GM12878 (cell line): ENCODE measurements around the gene AFG1L. TPM values are rescaled to one million over a fixed set of nuclear protein-coding genes. Genes with fewer than 3 reads are reported as not detected.
A peak's percentile ranks its signal among the peaks of the same experiment; 100 is the strongest.

ENCODE experiments used
- ATAC-seq: fragments of 200-7000 bp; cut with Tn5 transposase; 3 replicates; pipeline ENCODE4 v1.9.1; 2020; ENCODE audit warnings: mild to moderate bottlenecking, moderate library complexity
- BruUV-seq: library from RNA; stranded (reverse); fragments of 400-500 nt; replicated peaks from 2 replicates; lab custom pipeline; 2021; lab: Mats Ljungman, UMichigan
- CTCF ChIA-PET: fragments of 300-600 bp; sonication (Branson Sonifier 250); formaldehyde crosslinking; extraction: SDS; loops from one replicate; lab custom pipeline; 2021; ENCODE audit warnings: inconsistent platforms; lab: Yijun Ruan, JAX
- POLR2A ChIA-PET: fragments of 350-600 bp; formaldehyde crosslinking; extraction: SDS; loops from one replicate; lab custom pipeline; 2021; ENCODE audit warnings: inconsistent platforms; lab: Charles Lee
- RAD21 ChIA-PET: fragments of 300-600 bp; sonication (Branson Sonifier 250); formaldehyde crosslinking; loops from one replicate; lab custom pipeline; 2023; ENCODE audit warnings: antibody characterized with exemption; ENCODE audit not compliant: unreplicated experiment; lab: Charles Lee
- SMC1A ChIA-PET: fragments of 300-600 bp; sonication (Branson Sonifier 250); formaldehyde crosslinking; loops from one replicate; lab custom pipeline; 2023; ENCODE audit not compliant: unreplicated experiment, uncharacterized antibody; lab: Charles Lee
- DNase-seq: peaks from one replicate; pipeline ENCODE4 v3.0.0-alpha.2; 2011; ENCODE audit warnings: low read depth, low spot score
- FAIRE-seq: peaks from 3 replicates; lab custom pipeline; 2011; peaks lifted over from hg19 to GRCh38; lab: Jason Lieb, UNC
- H2AFZ ChIP-seq: 2 replicates; pipeline ENCODE4 v1.6.0; 2011; ENCODE audit warnings: low read depth, low read length, control low read depth; ENCODE audit not compliant: control insufficient read depth
- H3K27ac ChIP-seq: 2 replicates; pipeline ENCODE4 v1.5.1; 2011; ENCODE audit warnings: control low read depth; ENCODE audit not compliant: control insufficient read depth, insufficient read depth
- H3K27me3 ChIP-seq, 2 experiments: replicated peaks in 1 of 2; 2 replicates each; pipeline versions ENCODE4 v1.6.0 to v1.6.1; 2011; ENCODE audit warnings: low read length in 1 of 2; ENCODE audit not compliant: control insufficient read depth in 2 of 2, insufficient read depth in 2 of 2
- H3K36me3 ChIP-seq, 2 experiments: 2 replicates each; pipeline ENCODE4 v1.5.1; 2011; ENCODE audit warnings: low read length in 1 of 2; ENCODE audit not compliant: control insufficient read depth in 2 of 2, insufficient read depth in 2 of 2
- H3K4me1 ChIP-seq: 2 replicates; pipeline ENCODE4 v1.6.1; 2011; ENCODE audit warnings: mild to moderate bottlenecking, low read length, moderate library complexity, mixed read lengths; ENCODE audit not compliant: control insufficient read depth, insufficient read depth
- H3K4me2 ChIP-seq: 2 replicates; pipeline ENCODE4 v1.6.0; 2011; ENCODE audit warnings: control low read depth; ENCODE audit not compliant: control insufficient read depth, insufficient read depth
- H3K4me3 ChIP-seq: fragments of 200-600 bp; sonication (generic); 2 replicates; pipeline ENCODE4 v1.5.1; 2016
- H3K79me2 ChIP-seq: 2 replicates; pipeline ENCODE4 v1.6.0; 2011; ENCODE audit warnings: low read length; ENCODE audit not compliant: control insufficient read depth, insufficient read depth
- H3K9ac ChIP-seq: 2 replicates; pipeline ENCODE4 v1.8.0; 2011; ENCODE audit warnings: low read length, control low read depth, mixed read lengths; ENCODE audit not compliant: control insufficient read depth, insufficient read depth
- H3K9me3 ChIP-seq: replicated peaks from 3 replicates; pipeline ENCODE4 v1.5.1; 2011; ENCODE audit warnings: mild to moderate bottlenecking, low read length; ENCODE audit not compliant: control insufficient read depth, insufficient read depth
- H4K20me1 ChIP-seq: 2 replicates; pipeline ENCODE4 v1.6.0; 2011; ENCODE audit not compliant: control insufficient read depth, insufficient read depth
- BRCA1 ChIP-seq: IDR thresholded peaks from 2 replicates; pipeline ENCODE4 v1.6.1; 2011; ENCODE audit warnings: low read depth, low read length, improper control_type of control experiment
- CBX5 ChIP-seq: sonication (generic); IDR thresholded peaks from 2 replicates; pipeline ENCODE4 v1.6.1; 2016; ENCODE audit warnings: low read depth, moderate library complexity, mild to moderate bottlenecking, inconsistent platforms
- MEF2A ChIP-seq: IDR thresholded peaks from 2 replicates; pipeline ENCODE4 v1.6.1; 2011; ENCODE audit warnings: low read depth, mild to moderate bottlenecking, low read length, moderate library complexity; ENCODE audit not compliant: insufficient read depth
- MLLT1 ChIP-seq: fragments of 450-650 bp; IDR thresholded peaks from 2 replicates; pipeline ENCODE4 v1.6.1; 2016; ENCODE audit warnings: mild to moderate bottlenecking
- NBN ChIP-seq: fragments of 450-650 bp; IDR thresholded peaks from 2 replicates; pipeline ENCODE4 v1.6.1; 2016
- SKIL ChIP-seq: fragments of 450-650 bp; IDR thresholded peaks from 2 replicates; pipeline ENCODE4 v1.6.1; 2017; ENCODE audit warnings: mild to moderate bottlenecking, low read depth, inconsistent platforms; ENCODE audit not compliant: poor library complexity, severe bottlenecking
- TCF3 ChIP-seq: IDR thresholded peaks from 2 replicates; pipeline ENCODE4 v1.6.1; 2012; ENCODE audit warnings: low read depth, mild to moderate bottlenecking, low read length, borderline replicate concordance; ENCODE audit not compliant: insufficient read depth
- ZNF24 ChIP-seq: fragments of 450-650 bp; IDR thresholded peaks from 2 replicates; pipeline ENCODE4 v1.6.1; 2017; ENCODE audit warnings: antibody characterized with exemption, mild to moderate bottlenecking
- ZZZ3 ChIP-seq: IDR thresholded peaks from 2 replicates; pipeline ENCODE4 v1.6.1; 2011; ENCODE audit warnings: low read depth; ENCODE audit not compliant: control insufficient read depth, insufficient read length
- WGBS: methylation state at CpG from one replicate; pipeline ENCODE4 v1.1.6; 2016; ENCODE audit warnings: low lambda C conversion rate; ENCODE audit not compliant: insufficient replicate concordance, insufficient coverage; ENCODE audit errors: missing lambda C conversion rate; 5-methylcytosine and 5-hydroxymethylcytosine counted together
- in situ Hi-C: fragments of 300-500 bp; cut with MboI; formaldehyde crosslinking; loops from 9 replicates; pipeline ENCODE4 v1.14.3; 2018; ENCODE audit warnings: mixed read lengths
- intact Hi-C: fragments of 100-400 bp; cut with micrococcal nuclease; formaldehyde crosslinking; loops from one replicate; pipeline ENCODE4 v1.14.2; 2022; ENCODE audit not compliant: unreplicated experiment
- polyA plus RNA-seq, 11 experiments: library from polyadenylated mRNA; depleted of rRNA in 4 of 11; unstranded in 6 of 11; stranded (reverse) in 5 of 11; fragments of >200 nt; fragmentation: Nextera tagmentation in 4 of 11; fragmentation: Illumina TruSeq in 1 of 11; extraction: Ambion mirVana in 4 of 11; extraction: Trizol in 1 of 11; gene quantifications; 1 replicate in 1 of 11; 2 replicates in 10 of 11; pipeline versions ENCODE4 v1.2.1 to v1.2.3, GENCODE V29; 2011 to 2016; ENCODE audit warnings: inconsistent platforms in 2 of 11, missing spikeins in 2 of 11, low read depth in 1 of 11
- total RNA-seq, 4 experiments: library from RNA; depleted of rRNA in 3 of 4; stranded (reverse); fragments of >200 nt in 3 of 4; fragmentation: Illumina TruSeq in 1 of 4; extraction: Trizol in 1 of 4; gene quantifications; 2 replicates each; pipeline versions ENCODE4 v1.2.1 to v1.2.3, GENCODE V29; 2013 to 2021
- TF ChIP-seq, protein P1 (sequence below): IDR thresholded peaks from 2 replicates; pipeline ENCODE4 v1.6.1; 2011; ENCODE audit warnings: borderline replicate concordance, low read depth, mild to moderate bottlenecking, moderate library complexity, low read length; ENCODE audit not compliant: insufficient read depth, poor library complexity, severe bottlenecking
- TF ChIP-seq, protein P2 (sequence below): fragments of 450-650 bp; formaldehyde crosslinking; IDR thresholded peaks from 2 replicates; pipeline ENCODE4 v1.5.0; 2022; ENCODE audit warnings: mild to moderate bottlenecking, missing genetic modification characterization

The AFG1L gene
- total and polyA plus RNA-seq, 10 of the 15 experiments (the other 5 are each of a cell fraction or from before 2014, with no cell fraction given): 2.3 to 9.0 (median 4.3) TPM

- in situ Hi-C loops: no loop called here
Observed at GRCh38 chr6:108295676-108296075, 822 bp downstream of the AFG1L start.

More at GRCh38 chr6:108295676-108296075, 822 bp downstream of the AFG1L start:
- Histone ChIP-seq H4K20me1 (no peaks in the 10 kb centered on the region), H3K9ac (peak overlapping the region; percentile 99), H3K4me2 (peak overlapping the region; percentile 92), H3K27me3 (no peaks in the 10 kb centered on the region), H2AFZ (peak overlapping the region; percentile 99), H3K36me3 (no peaks in the 10 kb centered on the region), H3K27ac (peak overlapping the region; percentile 99), H3K9me3 (no peaks in the 10 kb centered on the region), H3K79me2 (peaks cover 17% of the 10 kb centered on the region), H3K4me1 (no peaks in the 10 kb centered on the region; the same call in 1 of the 2 replicates), H3K4me3 (peak overlapping the region; percentile 76)
- no peak for TF ChIP-seq TCF3
- no peak for TF ChIP-seq SKIL
- no peak for TF ChIP-seq BRCA1
- TF ChIP-seq, protein P1, sequence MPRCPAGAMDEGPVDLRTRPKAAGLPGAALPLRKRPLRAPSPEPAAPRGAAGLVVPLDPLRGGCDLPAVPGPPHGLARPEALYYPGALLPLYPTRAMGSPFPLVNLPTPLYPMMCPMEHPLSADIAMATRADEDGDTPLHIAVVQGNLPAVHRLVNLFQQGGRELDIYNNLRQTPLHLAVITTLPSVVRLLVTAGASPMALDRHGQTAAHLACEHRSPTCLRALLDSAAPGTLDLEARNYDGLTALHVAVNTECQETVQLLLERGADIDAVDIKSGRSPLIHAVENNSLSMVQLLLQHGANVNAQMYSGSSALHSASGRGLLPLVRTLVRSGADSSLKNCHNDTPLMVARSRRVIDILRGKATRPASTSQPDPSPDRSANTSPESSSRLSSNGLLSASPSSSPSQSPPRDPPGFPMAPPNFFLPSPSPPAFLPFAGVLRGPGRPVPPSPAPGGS: no peak
- no peak for TF ChIP-seq ZZZ3
- TF ChIP-seq, protein P2, sequence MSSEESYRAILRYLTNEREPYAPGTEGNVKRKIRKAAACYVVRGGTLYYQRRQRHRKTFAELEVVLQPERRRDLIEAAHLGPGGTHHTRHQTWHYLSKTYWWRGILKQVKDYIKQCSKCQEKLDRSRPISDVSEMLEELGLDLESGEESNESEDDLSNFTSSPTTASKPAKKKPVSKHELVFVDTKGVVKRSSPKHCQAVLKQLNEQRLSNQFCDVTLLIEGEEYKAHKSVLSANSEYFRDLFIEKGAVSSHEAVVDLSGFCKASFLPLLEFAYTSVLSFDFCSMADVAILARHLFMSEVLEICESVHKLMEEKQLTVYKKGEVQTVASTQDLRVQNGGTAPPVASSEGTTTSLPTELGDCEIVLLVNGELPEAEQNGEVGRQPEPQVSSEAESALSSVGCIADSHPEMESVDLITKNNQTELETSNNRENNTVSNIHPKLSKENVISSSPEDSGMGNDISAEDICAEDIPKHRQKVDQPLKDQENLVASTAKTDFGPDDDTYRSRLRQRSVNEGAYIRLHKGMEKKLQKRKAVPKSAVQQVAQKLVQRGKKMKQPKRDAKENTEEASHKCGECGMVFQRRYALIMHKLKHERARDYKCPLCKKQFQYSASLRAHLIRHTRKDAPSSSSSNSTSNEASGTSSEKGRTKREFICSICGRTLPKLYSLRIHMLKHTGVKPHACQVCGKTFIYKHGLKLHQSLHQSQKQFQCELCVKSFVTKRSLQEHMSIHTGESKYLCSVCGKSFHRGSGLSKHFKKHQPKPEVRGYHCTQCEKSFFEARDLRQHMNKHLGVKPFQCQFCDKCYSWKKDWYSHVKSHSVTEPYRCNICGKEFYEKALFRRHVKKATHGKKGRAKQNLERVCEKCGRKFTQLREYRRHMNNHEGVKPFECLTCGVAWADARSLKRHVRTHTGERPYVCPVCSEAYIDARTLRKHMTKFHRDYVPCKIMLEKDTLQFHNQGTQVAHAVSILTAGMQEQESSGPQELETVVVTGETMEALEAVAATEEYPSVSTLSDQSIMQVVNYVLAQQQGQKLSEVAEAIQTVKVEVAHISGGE (CRISPR knock-in tag): no peak
- TF ChIP-seq ZNF24: peak; percentile 85
- no peak for TF ChIP-seq NBN
- peak; percentile 48 for TF ChIP-seq MLLT1
- no peak for TF ChIP-seq CBX5
- no peak for TF ChIP-seq MEF2A
- POLR2A ChIA-PET: interaction anchor here (0.6 to 4.9 kb wide), 8 partner anchors 10 to 618 kb away, joined by 3 to 34 read pairs (median 3); partner anchors contain the start of gene SNX3
- intact Hi-C loops: loop anchor here (1.0 to 2.0 kb wide), 2 partner anchors 34 to 53 kb away; partner anchors contain the start of gene SNX3
- WGBS: 31% methylated on average over 7 of the region's 7 CpGs
- DNase-seq (no peak), FAIRE-seq (no peak), ATAC-seq (no peak)
- RAD21 ChIA-PET: interaction anchor here (0.7 to 5.6 kb wide), 4 partner anchors 8 to 55 kb away, joined by 3 to 27 read pairs (median 3); partner anchors contain the start of gene SNX3
- SMC1A ChIA-PET: interaction anchor here (0.6 to 2.5 kb wide), 8 partner anchors 10 to 1074 kb away, joined by 3 to 9 read pairs (median 4); partner anchors contain the start of gene SNX3
- CTCF ChIA-PET: interaction anchor here (1.2 to 1.6 kb wide), 4 partner anchors 13 to 196 kb away, joined by 3 to 4 read pairs (median 3); partner anchors contain the start of gene SNX3
- BruUV-seq: no TSS peak
